OCI-LY7 (cell line): Measurements from ENCODE around the gene CORO1C. TPM values are rescaled to one million over a fixed set of nuclear protein-coding genes. Genes with fewer than 3 reads are reported as not detected.
"Not testable (repeated sequence)": the region's sequence is repeated elsewhere in the genome, so short reads cannot be mapped to it uniquely, and the experiment has no call there.

Source experiments
- BruUV-seq: library from RNA; stranded (reverse); fragments of 400-500 nt; replicated peaks from 2 replicates; lab custom pipeline; 2021; lab: Mats Ljungman, UMichigan
- CTCF ChIA-PET: fragments of 300-600 bp; sonication (Branson Sonifier 250); formaldehyde crosslinking; loops from one replicate; lab custom pipeline; 2022; ENCODE audit warnings: antibody characterized with exemption; ENCODE audit not compliant: unreplicated experiment; lab: Charles Lee
- POLR2A ChIA-PET: fragments of 300-600 bp; sonication (Branson Sonifier 250); formaldehyde crosslinking; loops from one replicate; lab custom pipeline; 2022; ENCODE audit warnings: antibody characterized with exemption; lab: Charles Lee
- DNase-seq: peaks from one replicate; pipeline ENCODE4 v3.0.0-alpha.2; 2015; ENCODE audit warnings: low spot score
- H2AFZ ChIP-seq: fragments of 200-600 bp; sonication (generic), shearing (Covaris generic); 2 replicates; pipeline ENCODE4 v1.6.1; 2014; ENCODE audit warnings: mild to moderate bottlenecking, antibody characterized with exemption, low read length, moderate library complexity
- H3K27ac ChIP-seq: fragments of 200-600 bp; sonication (generic); 2 replicates; pipeline ENCODE4 v1.5.1; 2014; ENCODE audit warnings: mixed run types, low read depth, mild to moderate bottlenecking, moderate library complexity, low read length, inconsistent platforms; ENCODE audit not compliant: poor library complexity, severe bottlenecking
- H3K36me3 ChIP-seq: fragments of 200-600 bp; sonication (generic); 2 replicates; pipeline ENCODE4 v1.6.1; 2014; ENCODE audit warnings: mild to moderate bottlenecking, antibody characterized with exemption, low read length, moderate library complexity, mixed read lengths; ENCODE audit not compliant: insufficient read depth
- H3K4me1 ChIP-seq: fragments of 200-600 bp; sonication (generic); 2 replicates; pipeline ENCODE4 v1.5.1; 2014; ENCODE audit warnings: mild to moderate bottlenecking, low read length; ENCODE audit not compliant: insufficient read depth, poor library complexity, severe bottlenecking
- H3K4me2 ChIP-seq: fragments of 200-600 bp; sonication (generic); 2 replicates; pipeline ENCODE4 v1.6.1; 2014; ENCODE audit warnings: mild to moderate bottlenecking, low read length
- H3K4me3 ChIP-seq: fragments of 200-600 bp; sonication (generic); 2 replicates; pipeline ENCODE4 v1.5.1; 2014; ENCODE audit warnings: mild to moderate bottlenecking, low read depth, low read length; ENCODE audit not compliant: poor library complexity, severe bottlenecking
- H3K79me2 ChIP-seq: fragments of 200-600 bp; sonication (generic); 2 replicates; pipeline ENCODE4 v1.6.1; 2016; ENCODE audit warnings: low read depth, mild to moderate bottlenecking, low read length, moderate library complexity, mixed read lengths; ENCODE audit not compliant: insufficient read depth
- H3K9me2 ChIP-seq: fragments of 200-600 bp; sonication (generic); 2 replicates; pipeline ENCODE4 v1.6.1; 2016; ENCODE audit warnings: mild to moderate bottlenecking, low read length, mixed read lengths; ENCODE audit not compliant: insufficient read depth
- H3K9me3 ChIP-seq: fragments of 200-600 bp; sonication (generic); 2 replicates; pipeline ENCODE4 v1.6.1; 2014; ENCODE audit warnings: mild to moderate bottlenecking, mixed run types, low read length, mixed read lengths
- H4K20me1 ChIP-seq: fragments of 200-600 bp; sonication (generic); 2 replicates; pipeline ENCODE4 v1.6.1; 2014; ENCODE audit warnings: mild to moderate bottlenecking, antibody characterized with exemption, low read length, moderate library complexity, mixed read lengths; ENCODE audit not compliant: insufficient read depth
- EZH2phosphoT487 ChIP-seq: fragments of 200-600 bp; sonication (generic); IDR thresholded peaks from 2 replicates; pipeline ENCODE4 v1.6.1; 2018; ENCODE audit warnings: low read depth, borderline replicate concordance, mild to moderate bottlenecking, mixed run types, antibody characterized with exemption, low read length, moderate library complexity, mixed read lengths
- intact Hi-C: fragments of 100-400 bp; cut with micrococcal nuclease; formaldehyde crosslinking; loops from one replicate; pipeline ENCODE4 v1.10.0; 2022; ENCODE audit not compliant: unreplicated experiment
- total RNA-seq, 2 experiments: library from RNA; depleted of rRNA in 1 of 2; stranded (reverse); fragments of >200 nt in 1 of 2; shearing (Covaris generic) in 1 of 2; gene quantifications; 2 replicates each; pipeline ENCODE4 v1.2.3, GENCODE V29; 2014 to 2022
- TF ChIP-seq, protein P1 (sequence below): fragments of 200-600 bp; sonication (generic); conservative IDR thresholded peaks from 2 replicates; pipeline ENCODE4 v1.5.1; 2014; ENCODE audit warnings: mild to moderate bottlenecking, antibody characterized with exemption, low read length, moderate library complexity, mixed read lengths

The CORO1C gene
- total RNA-seq, 2 experiments from 2014 or later: 74.7 to 148 TPM

DNA sequence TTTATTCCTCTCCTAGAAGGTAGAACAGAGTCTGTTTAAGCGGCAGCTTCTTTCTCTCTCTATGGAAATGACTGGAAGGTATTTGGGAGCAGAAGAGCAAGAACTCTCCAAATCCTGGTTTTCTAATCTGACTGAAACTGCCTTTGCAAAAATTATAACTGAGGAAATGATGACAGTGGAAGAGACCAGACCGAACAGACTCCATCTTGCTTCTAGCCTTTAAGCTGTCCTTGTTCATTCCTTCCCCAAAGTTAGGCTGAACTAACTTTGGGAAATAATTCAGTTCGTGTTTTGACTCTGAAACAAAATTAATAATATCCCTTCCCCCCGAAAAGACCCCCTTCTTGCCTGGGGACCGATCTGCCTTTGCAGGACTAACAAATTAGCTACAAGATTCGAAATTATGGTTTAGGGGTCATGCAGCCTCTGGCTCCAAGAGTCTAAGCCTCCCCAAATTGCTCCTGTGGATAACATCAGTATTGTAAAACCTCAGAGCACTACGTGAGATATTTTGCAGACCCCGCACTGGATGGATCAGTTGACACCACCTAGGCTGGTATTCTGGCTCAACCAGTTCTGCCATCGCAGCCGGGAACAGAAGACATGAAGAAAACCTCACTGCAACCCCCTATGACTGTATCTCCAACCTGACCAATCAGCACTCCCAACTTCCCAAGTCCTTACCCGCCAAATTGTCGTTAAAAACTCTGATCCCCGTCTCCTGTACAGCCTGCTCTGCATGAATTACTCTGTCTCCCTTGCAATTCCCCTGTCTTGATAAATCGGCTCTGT is 111.8 kb downstream of the CORO1C start:
- CTCF ChIA-PET: interaction anchor here (1.8 kb wide), 1 partner anchor 54 kb away, joined by 6 read pairs; no protein-coding TSS in a partner anchor
- Histone ChIP-seq H2AFZ (no peak overlapping the region), H3K36me3 (peaks cover 28% of the 10 kb centered on the region)

DNA sequence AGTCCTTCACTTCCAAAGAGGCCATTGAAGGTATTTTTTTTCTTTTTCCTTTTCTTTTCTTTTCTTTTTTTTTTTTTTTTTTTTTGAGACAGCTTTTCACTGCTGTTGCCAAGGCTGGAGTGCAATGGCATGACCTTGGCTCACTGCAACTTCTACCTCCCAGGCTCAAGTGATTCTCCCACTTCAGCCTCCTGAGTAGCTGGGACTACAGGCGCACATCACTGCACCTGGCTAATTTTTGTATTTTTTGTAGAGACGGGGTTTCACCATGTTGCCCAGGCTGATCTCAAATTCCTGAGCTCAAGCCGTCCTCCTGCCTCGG is 112.4 kb downstream of the CORO1C start:
- BruUV-seq, H2AFZ ChIP-seq, H3K79me2 ChIP-seq, DNase-seq, H4K20me1 ChIP-seq, H3K9me2 ChIP-seq, H3K4me3 ChIP-seq, H3K27ac ChIP-seq: not testable (repeated sequence)
- H3K36me3 ChIP-seq: peaks cover 26% of the 10 kb centered on the region
- peaks cover 37% of the 10 kb centered on the region for H3K4me1 ChIP-seq
- intact Hi-C loops: loop anchor here (1.0 to 5.0 kb wide), 4 partner anchors 14 to 102 kb away; partner anchors contain the start of genes FICD and SELPLG
- H3K9me3 ChIP-seq: peaks cover 12% of the 10 kb centered on the region
- CTCF ChIA-PET: interaction anchor here (1.1 to 3.0 kb wide), 6 partner anchors 16 to 55 kb away, joined by 4 to 18 read pairs (median 4); partner anchors contain the start of gene SELPLG
- H3K4me2 ChIP-seq: 0 out of 2 replicates have a peak overlapping the region, but pooled peaks have one; percentile 40
- POLR2A ChIA-PET: interaction anchor here (0.6 to 7.5 kb wide), 5 partner anchors 16 to 96 kb away, joined by 3 to 85 read pairs (median 32); partner anchors contain the start of gene SELPLG

More for the DNA sequence above, 111.8 kb downstream of the CORO1C start:
- Histone ChIP-seq H3K4me2 (no peak overlapping the region), H3K79me2 (no peaks in the 10 kb centered on the region), H4K20me1 (no peaks in the 10 kb centered on the region), H3K27ac (no peak overlapping the region), H3K9me2 (no peaks in the 10 kb centered on the region), H3K4me3 (no peak overlapping the region), H3K4me1 (peaks cover 41% of the 10 kb centered on the region), H3K9me3 (peaks cover 12% of the 10 kb centered on the region)
- DNase-seq: no peak
- TF ChIP-seq EZH2phosphoT487: no peak
- TF ChIP-seq, protein P1, sequence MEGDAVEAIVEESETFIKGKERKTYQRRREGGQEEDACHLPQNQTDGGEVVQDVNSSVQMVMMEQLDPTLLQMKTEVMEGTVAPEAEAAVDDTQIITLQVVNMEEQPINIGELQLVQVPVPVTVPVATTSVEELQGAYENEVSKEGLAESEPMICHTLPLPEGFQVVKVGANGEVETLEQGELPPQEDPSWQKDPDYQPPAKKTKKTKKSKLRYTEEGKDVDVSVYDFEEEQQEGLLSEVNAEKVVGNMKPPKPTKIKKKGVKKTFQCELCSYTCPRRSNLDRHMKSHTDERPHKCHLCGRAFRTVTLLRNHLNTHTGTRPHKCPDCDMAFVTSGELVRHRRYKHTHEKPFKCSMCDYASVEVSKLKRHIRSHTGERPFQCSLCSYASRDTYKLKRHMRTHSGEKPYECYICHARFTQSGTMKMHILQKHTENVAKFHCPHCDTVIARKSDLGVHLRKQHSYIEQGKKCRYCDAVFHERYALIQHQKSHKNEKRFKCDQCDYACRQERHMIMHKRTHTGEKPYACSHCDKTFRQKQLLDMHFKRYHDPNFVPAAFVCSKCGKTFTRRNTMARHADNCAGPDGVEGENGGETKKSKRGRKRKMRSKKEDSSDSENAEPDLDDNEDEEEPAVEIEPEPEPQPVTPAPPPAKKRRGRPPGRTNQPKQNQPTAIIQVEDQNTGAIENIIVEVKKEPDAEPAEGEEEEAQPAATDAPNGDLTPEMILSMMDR: no peak
- no TSS peak for BruUV-seq
- intact Hi-C loops: loop anchor here (5.0 kb wide), 1 partner anchor 102 kb away; the partner anchor contains the start of gene FICD
- POLR2A ChIA-PET: interaction anchor here (0.6 to 7.5 kb wide), 5 partner anchors 15 to 97 kb away, joined by 3 to 85 read pairs (median 32); partner anchors contain the start of gene SELPLG

DNA sequence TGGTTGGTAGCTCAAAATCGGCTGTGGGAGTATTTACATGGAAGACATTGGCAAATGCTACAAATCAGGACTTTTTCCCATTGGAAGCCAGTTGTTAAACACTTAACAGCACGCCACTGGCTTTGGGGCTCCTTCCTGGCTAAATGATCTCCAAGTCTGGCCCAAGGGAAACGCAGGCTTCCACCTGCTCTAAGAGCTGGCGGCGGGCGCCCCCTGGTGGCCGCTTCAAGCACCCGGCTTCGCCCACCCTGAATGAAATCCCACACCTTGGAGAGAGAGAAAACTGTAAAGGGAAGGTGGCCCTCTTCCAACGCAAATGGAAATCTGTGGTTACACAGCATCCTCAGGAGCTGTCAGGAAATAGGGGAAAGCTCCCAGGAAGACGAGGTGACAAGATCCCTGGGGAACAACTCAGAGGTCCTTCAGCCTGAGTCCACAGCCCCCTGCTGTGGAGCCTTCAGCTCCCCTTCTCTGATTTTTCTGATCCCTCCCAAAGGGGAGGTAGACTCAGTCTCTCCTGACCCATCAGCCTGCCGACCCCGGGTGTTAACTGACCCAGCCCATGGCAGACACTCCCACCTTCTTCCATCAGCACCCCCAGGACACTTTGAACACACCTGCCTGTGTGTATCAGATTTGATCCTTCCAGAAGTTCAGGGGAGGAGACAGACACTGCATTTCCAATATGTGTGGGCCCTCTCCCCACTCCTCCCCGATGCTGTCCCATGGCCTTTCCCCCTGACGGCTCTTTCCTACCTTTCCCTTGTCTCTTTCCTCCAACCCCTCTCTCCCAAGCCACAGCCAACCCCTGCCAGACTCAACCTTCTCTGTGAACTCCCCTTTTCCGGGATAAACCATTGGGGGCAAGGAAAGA is 113.0 kb downstream of the CORO1C start:
- no peaks in the 10 kb centered on the region for H4K20me1 ChIP-seq
- no peaks in the 10 kb centered on the region for H3K9me2 ChIP-seq
- ChIA-PET POLR2A (interaction anchor here (0.6 to 7.5 kb wide), 11 partner anchors 11 to 95 kb away, joined by 3 to 85 read pairs (median 8); partner anchors contain the start of gene SELPLG), CTCF (interaction anchor here (0.5 to 3.0 kb wide), 17 partner anchors 9 to 161 kb away, joined by 3 to 18 read pairs (median 4); partner anchors contain the start of genes ISCU and SELPLG)
- H3K4me3 ChIP-seq: no peak overlapping the region
- BruUV-seq: no TSS peak
- no peak overlapping the region for H2AFZ ChIP-seq
- peaks cover 20% of the 10 kb centered on the region for H3K36me3 ChIP-seq
- peak overlapping the region; percentile 61 for H3K27ac ChIP-seq
- H3K79me2 ChIP-seq: no peaks in the 10 kb centered on the region
- peaks cover 37% of the 10 kb centered on the region for H3K4me1 ChIP-seq
- DNase-seq: peak; percentile 88
- H3K9me3 ChIP-seq: peaks cover 12% of the 10 kb centered on the region
- intact Hi-C loops: loop anchor here (1.0 to 5.0 kb wide), 4 partner anchors 15 to 101 kb away; partner anchors contain the start of genes FICD and SELPLG
- TF ChIP-seq, protein P1: peak; percentile 100
- TF ChIP-seq EZH2phosphoT487: no peak
- peak overlapping the region; percentile 40 for H3K4me2 ChIP-seq
